Nasal cavity respiratory epithelium epithelial cell of viscerocranial mucosa (primary cell): Measurements from ENCODE around the gene CCDC148. TPM values are rescaled to one million over a fixed set of nuclear protein-coding genes. Genes with fewer than 3 reads are reported as not detected.

Source experiments
- total RNA-seq: library from RNA; depleted of rRNA; stranded (reverse); fragments of >200 nt; gene quantifications from 2 replicates; pipeline ENCODE4 v1.2.3, GENCODE V29; 2014

CCDC148 gene
- total RNA-seq = 0.34 and 0.71 TPM in 2 replicates

GRCh38 chr2:158456309-158457066, at the start of gene CCDC148, which contains the start of gene PKP4:
Gene CCDC148, minus strand, starts transcription at chr2:158456753. Its CDS starts 314 bp downstream, at chr2:158456439.
Gene PKP4, plus strand, starts transcription at chr2:158456952. Its CDS starts 76,233 bp downstream, at chr2:158533185.

Other genes with a start within 250 kb of the CCDC148 start
- 55.0 and 66.3 TPM in 2 replicates for gene PKP4, start 199 bp upstream of the CCDC148 start, total RNA-seq